ENCODE results near the gene CCDC74A.
"Not testable (repeated sequence)": the region's sequence is repeated elsewhere in the genome, so short reads cannot be mapped to it uniquely, and the experiment has no call there.

CCDC74A gene

DNA sequence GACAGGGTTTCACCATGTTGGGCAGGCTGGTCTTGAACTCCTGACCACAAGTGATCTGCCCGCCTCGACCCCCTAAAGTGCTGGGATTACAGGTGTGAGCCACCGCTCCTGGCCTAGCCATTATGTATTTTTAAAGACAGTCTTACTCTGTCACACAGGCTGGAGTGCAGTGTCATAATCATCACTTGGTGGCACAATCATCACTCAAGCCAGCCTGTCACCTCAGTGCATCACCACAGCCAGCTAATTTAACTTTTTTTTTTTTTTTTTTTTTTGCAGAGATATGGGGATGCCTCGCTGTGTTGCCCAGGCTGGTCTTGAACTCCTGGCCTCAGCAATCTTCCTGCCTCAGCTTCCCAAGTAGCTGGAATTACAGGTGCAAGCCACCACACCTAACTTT, 24.1 kb upstream of the CCDC74A start:
- not testable (repeated sequence) for DNase-seq (ENCODE audit: low read depth)

DNA sequence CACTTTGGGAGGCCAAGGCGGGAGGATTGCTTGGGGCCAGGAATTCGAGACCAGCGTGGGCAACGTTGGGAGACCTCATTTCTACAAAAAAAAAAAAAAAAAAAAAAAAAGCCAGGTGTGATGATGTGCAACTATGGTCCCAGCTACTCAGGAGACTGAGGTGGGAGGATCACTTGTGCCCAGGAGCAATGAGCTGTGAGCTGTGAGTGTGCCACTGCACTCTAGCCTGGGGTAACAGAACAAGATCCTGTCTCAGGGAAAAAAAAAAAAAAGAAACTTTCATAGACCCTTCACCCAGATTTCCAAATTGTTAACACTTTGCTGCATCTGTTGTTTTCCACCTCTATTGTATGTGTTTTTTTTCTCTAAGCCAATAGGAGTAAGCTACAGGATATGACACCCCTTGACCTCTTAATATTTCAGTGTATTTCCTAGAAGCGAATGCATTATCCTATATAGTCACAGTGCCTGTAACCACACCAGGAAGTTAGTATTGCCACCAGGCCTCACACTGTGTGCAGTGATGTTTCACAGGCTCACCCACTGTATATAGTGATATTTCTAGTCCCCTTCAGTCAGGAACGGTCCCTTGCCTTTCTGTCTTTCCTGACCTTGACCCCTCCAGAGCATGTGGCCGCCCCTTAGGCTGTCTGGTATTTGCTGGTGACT, 23.5 kb upstream of the CCDC74A start:
- DNase-seq (ENCODE audit: low read depth): not testable (repeated sequence)

DNA sequence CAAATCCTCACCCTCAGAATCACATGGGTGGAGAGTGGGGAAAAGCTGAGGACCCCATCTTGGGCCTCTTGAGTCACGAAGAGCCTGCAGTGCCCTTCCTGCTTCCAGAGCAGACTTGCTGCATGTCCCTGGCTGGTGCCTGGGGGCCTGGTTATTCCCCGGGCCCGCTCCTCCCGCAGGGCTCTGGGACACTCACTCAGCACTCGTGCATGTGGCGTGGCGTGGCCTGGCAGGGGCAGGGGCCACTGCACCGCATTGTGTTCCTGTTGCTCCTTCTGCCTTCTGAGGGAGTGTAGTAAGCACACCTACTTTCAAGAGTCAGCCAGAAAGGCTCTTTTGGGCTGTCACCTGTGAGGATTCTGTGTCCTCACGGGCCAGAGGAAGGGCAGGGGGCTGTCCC, 18.1 kb upstream of the CCDC74A start:
- DNase-seq (ENCODE audit: low read depth): no peak

DNA sequence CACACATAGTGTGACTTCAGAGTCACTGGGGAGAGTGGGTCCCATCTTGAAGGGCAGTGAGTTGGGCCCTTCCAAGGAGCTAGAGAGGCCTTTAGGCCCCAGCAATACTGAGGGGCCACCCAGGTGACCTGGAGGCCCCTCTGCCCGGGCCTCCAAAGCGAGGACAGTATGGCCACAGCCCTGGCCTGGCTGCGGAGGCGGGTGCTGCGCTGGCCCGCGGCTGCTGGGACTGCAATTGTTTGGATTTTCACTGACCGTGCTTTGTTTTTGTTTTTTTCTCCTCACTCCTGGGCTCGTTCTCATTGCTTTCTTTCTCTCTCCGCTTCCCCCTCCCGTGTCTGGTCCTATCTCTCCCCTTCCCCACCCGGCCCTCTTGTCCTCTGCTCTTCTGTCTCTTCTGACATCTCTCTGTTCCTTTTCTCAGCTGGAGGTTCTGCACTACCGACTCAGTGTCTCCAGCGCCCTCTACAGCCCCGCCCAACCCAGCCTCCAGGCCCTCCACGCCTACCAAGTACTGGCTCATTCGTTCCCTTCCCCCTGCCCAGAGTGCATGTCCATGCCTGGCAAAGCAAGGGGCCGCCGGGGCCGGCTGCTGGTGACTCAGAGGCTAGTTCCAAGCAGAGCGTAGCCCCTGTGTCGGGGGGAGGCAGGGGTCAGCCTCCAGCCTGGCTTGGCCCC, 16.3 kb upstream of the CCDC74A start:
- DNase-seq (ENCODE audit: low read depth): peak; percentile 27

DNA sequence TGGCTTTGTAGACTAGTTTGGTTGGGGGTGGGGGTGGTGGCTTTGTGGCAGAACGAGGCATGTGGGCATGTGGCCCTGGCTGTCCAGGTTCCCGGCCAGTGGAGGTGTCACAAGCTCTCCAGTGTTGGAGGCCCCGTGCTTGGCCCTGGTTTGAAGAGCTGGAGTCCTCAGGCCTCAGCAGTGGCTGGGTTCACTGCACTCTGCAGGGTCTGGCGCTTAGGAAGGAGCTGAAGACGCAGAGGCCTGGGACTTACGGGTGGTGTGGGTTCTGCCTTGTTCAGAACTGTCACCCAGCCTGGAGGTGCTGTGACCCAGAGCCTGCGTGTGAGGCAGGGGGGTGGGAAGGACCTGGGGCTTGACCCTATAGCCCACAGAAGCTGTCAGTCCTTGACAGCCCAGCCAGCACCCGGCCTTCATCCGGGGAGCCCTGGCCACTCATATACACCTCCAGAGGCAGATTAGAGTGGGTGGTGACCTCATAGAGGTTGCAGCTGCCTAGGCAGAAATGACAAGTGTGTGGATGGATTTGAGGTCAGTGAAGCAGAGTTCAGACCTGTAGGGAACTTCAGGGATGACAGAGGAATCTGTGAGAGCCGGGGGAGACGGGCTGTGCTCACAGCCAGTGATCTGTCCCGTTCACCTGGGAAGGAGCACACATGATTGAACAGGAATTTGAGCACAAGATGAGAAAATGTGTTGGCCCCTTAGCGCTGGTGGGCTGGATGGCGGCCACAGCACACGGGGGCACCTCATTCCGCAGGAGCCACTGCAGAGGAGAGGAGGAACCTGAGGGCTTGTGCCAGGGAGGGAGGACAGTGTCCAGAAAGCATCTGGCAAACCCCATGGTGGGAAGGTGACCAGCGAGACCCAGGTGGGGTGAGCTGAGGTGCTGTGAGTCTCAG, 15.5 kb upstream of the CCDC74A start:
- DNase-seq (ENCODE audit: low read depth): not testable (repeated sequence)

DNA sequence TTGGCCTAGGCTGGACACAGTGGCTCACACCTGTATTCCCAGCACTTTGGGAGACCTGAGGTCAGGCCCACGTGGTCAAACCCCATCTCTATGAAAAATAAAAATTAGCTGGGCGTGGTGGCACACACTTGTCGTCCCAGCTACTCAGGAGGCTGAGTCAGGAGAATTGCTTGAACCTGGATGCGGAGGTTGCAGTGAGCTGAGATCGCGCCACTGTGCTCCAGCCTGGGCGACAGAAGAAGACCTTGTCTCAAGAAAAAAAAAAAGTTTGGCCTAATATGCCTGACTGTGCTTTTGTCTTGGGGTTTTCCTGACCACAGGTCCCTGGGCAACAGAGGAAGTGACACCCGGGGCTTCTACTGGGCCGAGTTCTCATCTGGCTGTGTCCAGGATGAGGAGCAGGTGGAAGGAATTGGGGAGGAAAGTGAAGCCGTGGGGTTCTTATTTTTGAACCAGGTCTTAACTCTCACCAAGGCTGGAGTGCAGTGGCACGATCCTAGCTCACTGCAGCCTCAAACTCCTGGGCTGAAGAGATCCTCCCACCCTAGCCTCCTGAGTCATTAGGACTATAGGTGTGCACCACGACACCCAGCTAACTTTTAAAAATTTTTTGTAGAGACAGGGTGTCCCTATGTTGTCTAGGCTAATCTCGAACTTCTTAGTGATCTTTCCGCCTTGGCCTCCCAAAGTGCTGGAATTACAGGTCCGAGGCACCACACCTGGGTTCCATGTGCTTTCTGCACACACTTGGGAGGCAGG, 13.1 kb upstream of the CCDC74A start:
- DNase-seq (ENCODE audit: low read depth): not testable (repeated sequence)

DNA sequence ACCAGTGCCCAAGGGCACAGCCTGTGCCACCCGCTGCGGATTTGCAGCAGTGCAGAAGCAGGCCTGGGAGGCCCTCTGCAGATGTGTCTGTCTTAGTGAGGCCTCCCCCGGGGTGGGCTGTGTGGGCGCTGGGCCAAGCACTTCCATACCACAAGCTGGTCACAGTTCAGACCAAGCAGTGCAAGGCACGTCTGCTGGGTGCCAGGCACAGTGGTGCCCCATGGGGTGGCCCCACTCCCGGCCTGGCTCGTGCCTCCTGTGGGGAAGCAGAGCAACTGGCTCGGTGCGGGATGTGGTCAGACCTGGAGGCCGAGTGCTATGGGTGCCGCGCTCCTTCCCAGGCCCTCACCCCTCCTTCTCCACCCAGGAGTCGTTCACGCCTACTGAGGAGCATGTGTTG, 12.5 kb upstream of the CCDC74A start:
- not testable (repeated sequence) for DNase-seq (ENCODE audit: low read depth)

DNA sequence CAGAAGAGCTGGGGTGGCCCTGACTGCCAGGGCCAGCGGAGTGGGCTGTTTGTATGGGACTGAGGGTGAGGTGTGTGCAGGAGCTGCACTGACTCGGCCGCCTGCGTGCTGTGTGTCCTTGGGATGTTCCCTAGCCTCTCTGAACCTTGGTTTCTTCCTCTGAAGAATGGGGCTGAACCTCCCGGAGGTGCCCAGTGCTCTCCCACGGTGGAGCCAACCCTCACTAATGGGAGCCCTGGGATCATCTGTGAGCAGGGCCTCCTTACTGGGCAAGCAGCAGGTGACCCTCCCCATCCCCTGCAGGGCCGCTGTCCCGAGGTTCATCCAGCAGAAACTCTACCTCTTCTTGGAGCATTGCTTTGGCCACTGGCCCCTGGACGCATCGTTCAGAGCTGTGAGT, 11.7 kb upstream of the CCDC74A start:
- no peak for DNase-seq (ENCODE audit: low read depth)

DNA sequence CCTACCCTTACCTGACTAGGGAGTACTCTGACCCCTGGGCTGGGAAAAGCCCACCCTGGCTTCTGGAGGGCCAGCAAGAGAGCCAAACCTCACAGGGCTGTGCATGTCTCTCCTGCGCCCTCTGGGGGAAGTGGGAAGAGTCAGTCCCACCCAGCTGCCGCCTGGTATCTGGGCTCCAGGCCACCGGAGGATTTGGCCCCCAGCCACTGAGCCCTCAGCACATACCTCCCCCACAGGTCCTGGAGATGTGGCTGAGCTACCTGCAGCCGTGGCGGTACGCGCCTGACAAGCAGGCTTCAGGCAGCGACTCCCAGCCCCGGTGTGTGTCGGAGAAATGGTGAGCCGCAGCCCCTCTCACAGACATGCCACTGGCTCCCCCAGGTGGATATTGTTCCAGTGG, 11.1 kb upstream of the CCDC74A start:
- not testable (repeated sequence) for DNase-seq (ENCODE audit: low read depth)

DNA sequence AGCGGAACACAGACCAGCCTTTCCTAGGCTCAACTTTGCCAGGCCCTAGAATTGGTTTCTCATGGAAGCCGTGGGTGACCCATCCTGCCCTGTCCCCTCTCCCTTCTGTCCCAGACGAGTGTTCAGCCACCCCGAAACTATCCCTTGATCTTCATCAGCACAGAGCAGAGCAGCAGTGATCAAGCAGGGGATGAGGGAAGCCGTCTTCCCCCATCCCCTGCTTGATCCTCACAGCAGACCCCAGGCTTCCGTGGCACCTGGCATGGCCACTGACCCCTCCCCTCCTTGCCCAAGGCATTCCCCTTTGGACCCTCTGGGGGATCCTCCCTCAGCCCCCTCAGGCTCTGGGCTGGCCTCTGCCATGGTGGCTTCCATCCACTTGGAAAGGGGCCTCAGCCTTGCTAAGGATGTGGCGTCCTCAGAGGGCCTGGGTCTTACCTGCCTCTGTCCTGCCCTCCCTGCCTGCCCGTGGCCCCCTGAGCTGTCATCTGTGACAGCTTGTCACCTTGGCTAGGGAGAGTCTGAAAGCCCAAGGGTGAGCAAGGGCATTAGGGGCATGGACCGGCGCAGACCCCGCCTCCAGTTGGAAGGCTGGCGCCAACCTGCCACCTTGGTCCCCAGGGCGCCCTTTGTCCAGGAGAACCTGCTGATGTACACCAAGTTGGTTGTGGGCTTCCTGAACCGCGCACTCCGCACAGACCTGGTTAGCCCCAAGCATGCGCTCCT, 10.4 kb upstream of the CCDC74A start:
- DNase-seq (ENCODE audit: low read depth): no peak

DNA sequence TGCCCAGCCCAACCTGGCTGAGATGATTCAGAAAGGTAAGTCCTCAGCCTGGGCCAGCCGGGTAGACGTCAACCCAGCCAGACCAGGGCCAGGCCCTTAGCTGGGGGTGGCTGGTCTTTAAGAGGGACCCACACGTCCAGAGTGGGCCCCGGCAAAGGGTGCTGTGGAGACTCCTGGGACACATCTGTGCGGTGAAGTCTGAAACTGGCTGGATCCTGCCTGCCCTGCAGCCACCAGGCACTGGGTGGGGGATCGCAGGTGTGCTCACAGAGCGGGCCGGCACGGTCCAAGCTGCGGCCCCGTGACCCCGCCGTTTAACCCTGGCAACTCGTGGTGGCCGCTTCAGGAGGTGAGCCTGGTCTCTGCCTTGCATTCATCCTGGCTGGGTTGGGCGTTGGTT, 9.8 kb upstream of the CCDC74A start:
- not testable (repeated sequence) for DNase-seq (ENCODE audit: low read depth)

DNA sequence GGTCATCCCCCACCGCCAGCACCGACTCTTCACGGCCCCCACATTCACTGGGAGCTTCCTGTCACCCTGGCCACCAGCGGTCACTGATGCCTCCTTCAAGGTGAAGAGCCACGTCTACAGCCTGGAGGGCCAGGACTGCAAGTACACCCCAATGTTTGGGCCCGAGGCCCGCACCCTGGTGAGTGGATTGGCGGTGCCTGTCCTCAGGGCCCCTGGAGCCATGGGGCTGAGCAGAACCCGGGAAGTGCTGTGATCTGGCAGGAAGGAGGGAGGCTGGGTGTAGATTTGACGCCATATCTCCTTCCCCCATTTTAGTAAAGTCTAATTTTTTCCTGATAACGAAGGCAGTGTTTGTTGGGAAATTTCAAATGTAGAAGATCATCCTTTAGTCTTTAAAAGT, 9.2 kb upstream of the CCDC74A start:
- not testable (repeated sequence) for DNase-seq (ENCODE audit: low read depth)

DNA sequence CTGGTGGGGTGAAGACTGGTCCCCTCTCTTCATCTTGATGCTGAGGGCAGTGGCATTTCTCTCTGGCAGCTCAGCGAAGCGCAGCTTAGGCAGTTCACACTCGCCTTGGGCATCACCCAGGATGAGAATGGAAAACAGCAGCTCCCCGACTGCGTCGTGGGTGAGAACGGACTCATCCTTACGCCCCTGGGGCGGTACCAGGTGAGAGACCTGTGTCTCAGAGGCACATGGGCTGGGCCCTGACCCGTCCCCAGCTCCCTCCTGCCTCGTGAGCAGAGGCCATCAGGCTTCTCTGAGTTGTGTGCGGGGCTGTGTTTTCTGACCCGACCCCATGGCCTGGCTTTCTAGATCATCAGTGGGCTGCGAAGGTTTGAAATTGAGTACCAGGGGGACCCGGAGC, 8.2 kb upstream of the CCDC74A start:
- DNase-seq (ENCODE audit: low read depth): no peak

DNA sequence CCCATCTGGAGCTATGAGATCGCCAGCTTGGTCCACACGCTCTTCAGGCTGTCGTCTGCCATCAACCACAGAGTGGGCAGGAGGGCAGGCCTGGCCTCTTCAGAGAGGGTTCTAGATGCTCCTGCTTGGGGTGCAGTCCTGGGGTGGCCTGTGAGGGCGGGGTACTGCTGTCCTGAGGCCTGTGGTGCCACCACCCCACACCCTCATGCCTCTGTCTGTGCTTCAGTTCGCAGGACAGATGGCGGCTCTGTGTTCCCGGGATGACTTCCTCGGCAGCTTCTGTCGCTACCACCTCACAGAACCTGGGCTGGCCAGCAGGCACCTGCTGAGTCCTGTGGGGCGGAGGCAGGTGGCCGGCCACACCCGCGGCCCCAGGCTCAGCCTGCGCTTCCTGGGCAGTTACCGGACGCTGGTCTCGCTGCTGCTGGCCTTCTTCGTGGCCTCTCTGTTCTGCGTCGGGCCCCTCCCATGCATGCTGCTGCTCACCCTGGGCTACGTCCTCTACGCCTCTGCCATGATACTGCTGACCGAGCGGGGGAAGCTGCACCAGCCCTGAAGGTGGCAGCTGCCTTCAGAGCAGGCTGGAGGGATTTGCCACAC, 7.7 kb upstream of the CCDC74A start:
- not testable (repeated sequence) for DNase-seq (ENCODE audit: low read depth)

DNA sequence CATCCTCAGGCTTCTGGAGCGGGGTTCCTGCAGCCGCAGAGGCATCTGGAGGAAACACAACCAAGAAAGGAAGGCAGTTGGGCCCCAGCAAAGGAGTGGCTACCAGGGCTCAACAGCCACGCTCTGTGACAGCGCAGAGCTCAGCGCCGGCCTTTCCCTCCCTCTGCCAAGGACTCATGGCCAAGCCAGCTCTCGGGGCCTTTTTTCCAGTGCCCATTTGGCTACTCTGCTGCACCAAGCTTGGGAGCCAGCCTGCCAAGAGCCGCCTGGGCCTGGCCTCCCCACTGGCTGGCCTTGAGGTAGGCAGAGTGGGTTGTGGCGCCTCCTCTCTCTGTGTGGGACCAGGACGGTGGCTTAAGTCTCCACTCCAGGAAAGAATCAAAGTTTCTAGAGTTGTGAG, 7.2 kb upstream of the CCDC74A start:
- no peak for DNase-seq (ENCODE audit: low read depth)

DNA sequence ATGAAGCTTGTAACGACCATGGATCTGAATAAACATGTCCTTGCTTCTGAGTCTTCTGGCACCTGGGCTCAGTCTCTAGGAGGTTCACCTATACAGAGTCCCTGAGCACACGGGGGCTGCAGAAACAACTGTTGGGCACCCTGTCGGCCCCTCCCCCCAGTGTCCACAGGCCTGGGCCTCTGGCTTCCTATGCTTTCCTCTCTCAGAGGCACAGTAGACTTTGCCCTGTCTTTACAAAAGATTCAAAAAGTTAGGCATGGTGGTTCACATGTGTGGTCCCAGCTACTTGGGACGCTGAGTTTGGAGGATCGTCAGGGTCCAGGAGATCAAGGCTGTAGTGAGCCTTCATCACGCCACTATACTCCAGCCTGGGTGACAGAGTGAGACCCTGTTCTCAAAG, 6.2 kb upstream of the CCDC74A start:
- DNase-seq (ENCODE audit: low read depth): not testable (repeated sequence)

DNA sequence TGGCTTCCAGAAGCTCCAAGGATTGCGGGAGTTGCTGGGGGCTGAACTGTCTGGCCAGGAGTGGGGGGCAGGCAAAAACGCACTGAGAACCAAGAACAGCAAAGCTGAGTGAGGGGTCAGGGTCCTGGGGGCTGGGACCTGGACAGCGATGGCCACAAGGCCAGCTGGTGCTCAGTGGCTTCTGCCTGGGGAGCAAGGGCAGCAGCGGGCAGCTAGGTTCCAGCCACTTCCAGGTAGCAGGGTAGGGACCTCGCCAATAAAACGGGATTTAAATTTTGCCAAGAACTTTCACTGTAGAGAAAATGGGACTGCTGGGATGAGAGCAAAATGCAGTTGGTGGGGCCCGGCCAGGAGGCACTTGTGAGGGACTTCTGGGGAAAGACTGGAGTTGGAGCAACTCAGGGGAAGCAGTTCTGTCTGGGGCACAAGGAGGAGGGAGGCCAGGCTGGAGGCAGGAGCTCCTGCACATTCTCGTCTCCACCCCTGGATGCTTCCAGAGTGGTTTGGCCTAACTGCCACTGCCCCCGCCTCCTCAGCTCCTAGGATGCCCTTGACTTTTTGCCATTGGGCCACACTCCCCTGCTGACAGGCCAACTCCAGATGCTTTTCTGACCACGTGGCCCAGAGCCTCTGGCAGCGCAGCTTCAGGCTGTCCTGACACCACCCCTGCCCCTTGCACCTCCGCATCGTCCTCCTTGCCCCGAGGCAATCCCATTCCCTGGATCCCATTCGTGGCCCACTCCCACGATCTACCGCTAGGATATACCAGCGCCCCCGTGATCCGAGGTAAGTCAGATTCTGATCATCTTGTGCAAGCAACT, 5.5 kb upstream of the CCDC74A start:
- DNase-seq (ENCODE audit: low read depth): no peak

DNA sequence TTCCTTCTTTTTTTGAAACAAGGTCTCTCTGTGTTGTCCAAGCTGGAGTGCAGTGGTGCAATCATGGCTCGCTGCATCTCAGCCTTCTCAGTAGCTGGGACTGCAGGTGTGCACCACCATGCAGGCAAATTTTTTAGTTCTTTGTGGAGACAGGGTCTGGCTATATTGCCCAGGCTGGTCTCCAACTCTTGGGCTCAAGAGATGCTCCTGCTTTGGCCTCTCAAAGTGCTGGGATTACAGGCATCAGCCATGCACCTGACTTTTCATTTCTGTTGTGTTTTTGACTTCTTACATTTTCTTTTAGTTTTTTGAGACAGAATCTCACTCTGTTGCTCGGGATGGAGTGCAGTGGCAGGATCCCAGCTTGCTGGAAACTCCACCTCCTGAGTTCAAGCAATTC, 2.4 kb upstream of the CCDC74A start:
- DNase-seq (ENCODE audit: low read depth): not testable (repeated sequence)

DNA sequence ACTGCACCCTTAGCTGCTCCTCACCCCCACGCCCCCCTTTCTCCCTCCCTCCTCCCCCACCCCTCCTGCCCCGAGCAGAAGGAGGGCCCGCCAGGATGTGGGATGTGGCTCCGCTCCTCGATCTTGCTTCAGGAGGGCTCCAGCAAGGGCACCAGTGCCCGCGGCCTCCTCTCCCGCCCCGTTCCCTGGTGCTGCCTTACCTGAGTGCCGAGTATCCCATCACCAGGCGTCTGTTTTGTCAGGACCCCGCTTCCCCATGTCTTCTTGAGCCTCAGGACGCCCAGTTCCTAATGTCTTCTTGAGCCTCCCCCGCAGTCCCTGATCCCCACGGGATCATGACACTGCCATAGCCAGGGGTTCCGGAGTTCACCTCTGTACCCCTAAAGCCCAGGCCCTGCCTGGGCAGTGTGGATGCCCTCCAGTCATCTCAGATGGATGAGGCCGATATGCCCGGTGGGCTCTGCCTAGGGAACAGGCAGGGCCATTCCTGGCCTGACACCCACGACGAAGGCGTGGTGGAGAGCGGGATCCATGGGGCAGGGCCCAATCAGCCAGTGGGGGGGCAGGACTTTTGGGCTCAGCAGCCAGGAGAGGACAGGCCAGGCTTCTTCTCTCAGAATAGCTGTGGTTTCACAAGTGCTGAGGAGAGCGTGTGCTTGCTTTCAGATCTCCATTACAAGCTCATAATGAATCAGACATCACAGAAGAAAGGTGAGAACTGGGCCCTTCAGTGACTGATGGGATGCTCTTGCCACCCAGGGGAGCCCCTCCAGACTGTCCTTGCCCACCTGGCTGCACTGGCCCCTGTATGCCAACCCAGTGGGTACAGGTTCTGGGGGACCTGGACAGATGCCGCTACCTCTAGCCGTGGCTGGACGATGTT, 1.5 kb downstream of the CCDC74A start:
- DNase-seq (ENCODE audit: low read depth): not testable (repeated sequence)

Measured in non-pigmented ciliary epithelial cell (primary cell).